Measurements from ENCODE around the gene CBX2.

GRCh38 chr17:79732804-79733691 is 44.9 kb upstream of the CBX2 start:
- TF ChIP-seq POLR2AphosphoS5 (IDR thresholded peaks at IDR 0.05; ENCODE audit: borderline replicate concordance, low read depth, low read length): no peak
- no peak for TF ChIP-seq EZH2 (IDR thresholded peaks at IDR 0.05)
- TF ChIP-seq FOXP2 (optimal IDR thresholded peaks at IDR 0.05; ENCODE audit: control extremely low read depth, extremely low read length, insufficient read depth): no peak
